Activated CD4-positive, alpha-beta memory T cell treated with anti-CD3 and anti-CD28 coated beads for 36 hours (primary cell): ENCODE results near the gene GCN1. TPM values are rescaled to one million over a fixed set of nuclear protein-coding genes. Genes with fewer than 3 reads are reported as not detected.
A peak's percentile ranks its signal among the peaks of the same experiment; 100 is the strongest.

Experiments used
- CTCF ChIA-PET: fragments of 350-600 bp; sonication (Branson Sonifier 250); formaldehyde crosslinking; loops from one replicate; lab custom pipeline; 2021; ENCODE audit warnings: antibody characterized with exemption, inconsistent platforms; lab: Charles Lee
- POLR2A ChIA-PET: fragments of 350-600 bp; sonication (Branson Sonifier 250); formaldehyde crosslinking; loops from one replicate; lab custom pipeline; 2021; ENCODE audit warnings: antibody characterized with exemption; lab: Charles Lee
- DNase-seq: peaks from one replicate; pipeline ENCODE4 v3.0.0-alpha.2; 2020
- H3K27ac Mint-ChIP-seq: one replicate; pipeline ENCODE4 v1.8.0; 2021; ENCODE audit warnings: mixed read lengths
- H3K27me3 Mint-ChIP-seq: one replicate; pipeline ENCODE4 v1.8.0; 2021; ENCODE audit warnings: mixed read lengths
- H3K36me3 Mint-ChIP-seq: one replicate; pipeline ENCODE4 v1.8.0; 2021; ENCODE audit warnings: mixed read lengths
- H3K4me1 Mint-ChIP-seq: one replicate; pipeline ENCODE4 v1.8.0; 2021; ENCODE audit warnings: low read depth, mixed read lengths
- H3K4me3 Mint-ChIP-seq: one replicate; pipeline ENCODE4 v1.8.0; 2021; ENCODE audit warnings: mild to moderate bottlenecking, mixed read lengths
- H3K9me3 Mint-ChIP-seq: one replicate; pipeline ENCODE4 v1.8.0; 2021; ENCODE audit warnings: mixed read lengths
- intact Hi-C: fragments of 100-400 bp; cut with micrococcal nuclease; formaldehyde crosslinking; loops from one replicate; pipeline ENCODE4 v1.15.1; 2023
- total RNA-seq, 2 experiments: library from RNA; stranded (reverse); gene quantifications; one replicate each; pipeline ENCODE4 v1.2.3, GENCODE V29; 2021

GCN1 gene
- total RNA-seq, 2 experiments from 2014 or later: 121 TPM

- POLR2A ChIA-PET: interaction anchor here (0.8 to 10.6 kb wide), 5 partner anchors 11 to 171 kb away, joined by 4 to 131 read pairs (median 13); partner anchors contain the start of genes RNU4-1, RNU4-2 and RPLP0
- Mint-ChIP-seq H3K36me3 (peaks cover 11% of the 10 kb centered on the region), H3K4me3 (peak overlapping the region; percentile 20), H3K27me3 (no peaks in the 10 kb centered on the region), H3K9me3 (no peaks in the 10 kb centered on the region), H3K4me1 (peaks cover 72% of the 10 kb centered on the region), H3K27ac (peak overlapping the region; percentile 55)
- CTCF ChIA-PET: interaction anchor here (1.3 to 2.2 kb wide), 2 partner anchors 80 to 114 kb away, joined by 3 to 9 read pairs; partner anchors contain the start of gene RPLP0
- no peak for DNase-seq
- intact Hi-C loops: no loop called here
Observed at GRCh38 chr12:120121343-120121742, 73.2 kb downstream of the GCN1 start.

GRCh38 chr12:120119271-120119973, 75.1 kb downstream of the GCN1 start:
- Mint-ChIP-seq H3K27me3 (no peaks in the 10 kb centered on the region), H3K9me3 (no peaks in the 10 kb centered on the region), H3K27ac (peak overlapping the region; percentile 77), H3K4me1 (peaks cover 70% of the 10 kb centered on the region), H3K36me3 (peaks cover 18% of the 10 kb centered on the region), H3K4me3 (peak overlapping the region; percentile 47)
- POLR2A ChIA-PET: interaction anchor here (0.6 to 10.6 kb wide), 11 partner anchors 8 to 173 kb away, joined by 3 to 131 read pairs (median 8); partner anchors contain the start of genes BICDL1, RNU4-1, RNU4-2 and RPLP0
- intact Hi-C loops: loop anchor here (1.0 to 5.0 kb wide), 7 partner anchors 32 to 173 kb away; partner anchors contain the start of genes BICDL1, RNU4-1 and RPLP0
- DNase-seq: peak; percentile 73
- CTCF ChIA-PET: interaction anchor here (1.2 to 2.4 kb wide), 4 partner anchors 32 to 146 kb away, joined by 3 to 14 read pairs (median 7); partner anchors contain the start of genes PXN and RPLP0

- intact Hi-C loops: loop anchor here (1.0 to 5.0 kb wide), 8 partner anchors 8 to 174 kb away; partner anchors contain the start of genes BICDL1, RNU4-1 and RPLP0
- H3K9me3 Mint-ChIP-seq: no peaks in the 10 kb centered on the region
- H3K4me3 Mint-ChIP-seq: peak overlapping the region; percentile 88
- no peak for DNase-seq
- H3K27me3 Mint-ChIP-seq: no peaks in the 10 kb centered on the region
- POLR2A ChIA-PET: interaction anchor here (0.9 to 10.6 kb wide), 12 partner anchors 9 to 174 kb away, joined by 3 to 131 read pairs (median 10); partner anchors contain the start of genes BICDL1, RNU4-1, RNU4-2 and RPLP0
- peaks cover 65% of the 10 kb centered on the region for H3K4me1 Mint-ChIP-seq
- peaks cover 25% of the 10 kb centered on the region for H3K36me3 Mint-ChIP-seq
- CTCF ChIA-PET: interaction anchor here (1.2 to 4.0 kb wide), 4 partner anchors 9 to 112 kb away, joined by 4 to 18 read pairs (median 12); partner anchors contain the start of gene RPLP0
- peak overlapping the region; percentile 89 for H3K27ac Mint-ChIP-seq
Observed at GRCh38 chr12:120118321-120119061, 76.0 kb downstream of the GCN1 start.

GRCh38 chr12:120117961-120118320, 76.6 kb downstream of the GCN1 start:
- H3K4me1 Mint-ChIP-seq: peaks cover 63% of the 10 kb centered on the region
- intact Hi-C loops: loop anchor here (1.0 to 5.0 kb wide), 3 partner anchors 8 to 175 kb away; partner anchors contain the start of gene RNU4-1
- H3K9me3 Mint-ChIP-seq: no peaks in the 10 kb centered on the region
- peaks cover 28% of the 10 kb centered on the region for H3K36me3 Mint-ChIP-seq
- no peaks in the 10 kb centered on the region for H3K27me3 Mint-ChIP-seq
- peak overlapping the region; percentile 88 for H3K4me3 Mint-ChIP-seq
- POLR2A ChIA-PET: interaction anchor here (0.9 to 10.6 kb wide), 12 partner anchors 9 to 174 kb away, joined by 3 to 131 read pairs (median 10); partner anchors contain the start of genes RNU4-1, RNU4-2 and RPLP0
- peak overlapping the region; percentile 89 for H3K27ac Mint-ChIP-seq
- CTCF ChIA-PET: interaction anchor here (1.2 to 4.0 kb wide), 5 partner anchors 9 to 111 kb away, joined by 4 to 18 read pairs (median 14); partner anchors contain the start of gene RPLP0
- no peak for DNase-seq

- peak overlapping the region; percentile 89 for H3K27ac Mint-ChIP-seq
- peaks cover 30% of the 10 kb centered on the region for H3K36me3 Mint-ChIP-seq
- H3K9me3 Mint-ChIP-seq: no peaks in the 10 kb centered on the region
- no peaks in the 10 kb centered on the region for H3K27me3 Mint-ChIP-seq
- H3K4me3 Mint-ChIP-seq: peak overlapping the region; percentile 88
- CTCF ChIA-PET: interaction anchor here (1.1 to 4.0 kb wide), 3 partner anchors 30 to 128 kb away, joined by 7 to 18 read pairs (median 16); partner anchors contain the start of genes BICDL1 and RPLP0
- POLR2A ChIA-PET: interaction anchor here (0.9 to 10.6 kb wide), 14 partner anchors 10 to 175 kb away, joined by 3 to 131 read pairs (median 10); partner anchors contain the start of genes BICDL1, RNU4-1, RNU4-2 and RPLP0
- DNase-seq: peak; percentile 98
- intact Hi-C loops: loop anchor here (1.0 to 5.0 kb wide), 2 partner anchors 145 to 321 kb away; partner anchors contain the start of gene COX6A1
- H3K4me1 Mint-ChIP-seq: peaks cover 67% of the 10 kb centered on the region
Observed at GRCh38 chr12:120116792-120117651, 77.5 kb downstream of the GCN1 start.

GRCh38 chr12:120116441-120116791, 78.1 kb downstream of the GCN1 start, which contains the start of gene RAB35:
RAB35 (minus strand) TSS chr12:120116753; CDS start chr12:120116650, 103 bp downstream.
- Mint-ChIP-seq H3K36me3 (peaks cover 30% of the 10 kb centered on the region), H3K4me1 (peaks cover 65% of the 10 kb centered on the region), H3K9me3 (no peaks in the 10 kb centered on the region), H3K4me3 (peak within 1 kb of the TSS; percentile 92), H3K27me3 (no peaks in the 10 kb centered on the region), H3K27ac (peak within 1 kb of the TSS; percentile 90)
- no peak for DNase-seq
- ChIA-PET CTCF (interaction anchor here (1.1 to 4.0 kb wide), 3 partner anchors 29 to 127 kb away, joined by 7 to 18 read pairs (median 16); partner anchors contain the start of genes BICDL1 and RPLP0), POLR2A (interaction anchor here (1.1 to 10.6 kb wide), 12 partner anchors 11 to 175 kb away, joined by 3 to 131 read pairs (median 10); partner anchors contain the start of genes BICDL1, RNU4-2 and RPLP0)
- intact Hi-C loops: loop anchor here (1.0 to 5.0 kb wide), 2 partner anchors 146 to 322 kb away; partner anchors contain the start of gene COX6A1

- peak overlapping the region; percentile 90 for H3K27ac Mint-ChIP-seq
- peak overlapping the region; percentile 92 for H3K4me3 Mint-ChIP-seq
- no peaks in the 10 kb centered on the region for H3K27me3 Mint-ChIP-seq
- DNase-seq: peak; percentile 65
- peaks cover 65% of the 10 kb centered on the region for H3K4me1 Mint-ChIP-seq
- H3K36me3 Mint-ChIP-seq: peaks cover 30% of the 10 kb centered on the region
- intact Hi-C loops: loop anchor here (1.0 to 5.0 kb wide), 2 partner anchors 146 to 322 kb away; partner anchors contain the start of gene COX6A1
- ChIA-PET POLR2A (interaction anchor here (0.6 to 10.6 kb wide), 12 partner anchors 7 to 176 kb away, joined by 3 to 131 read pairs (median 10); partner anchors contain the start of genes BICDL1, RNU4-2 and RPLP0), CTCF (interaction anchor here (3.1 to 4.0 kb wide), 2 partner anchors 29 to 86 kb away, joined by 16 to 18 read pairs; partner anchors contain the start of gene RPLP0)
- H3K9me3 Mint-ChIP-seq: no peaks in the 10 kb centered on the region
Observed at GRCh38 chr12:120115692-120116440, 78.6 kb downstream of the GCN1 start.

- H3K36me3 Mint-ChIP-seq: peaks cover 32% of the 10 kb centered on the region
- H3K4me1 Mint-ChIP-seq: peaks cover 67% of the 10 kb centered on the region
- intact Hi-C loops: loop anchor here (5.0 kb wide), 1 partner anchor 147 kb away; no protein-coding TSS in a partner anchor
- ChIA-PET POLR2A (interaction anchor here (1.0 to 10.6 kb wide), 6 partner anchors 8 to 177 kb away, joined by 3 to 131 read pairs (median 6); partner anchors contain the start of genes RNU4-2 and RPLP0), CTCF (interaction anchor here (3.1 to 4.0 kb wide), 2 partner anchors 28 to 87 kb away, joined by 16 to 18 read pairs; partner anchors contain the start of gene RPLP0)
- peak; percentile 28 for DNase-seq
- no peaks in the 10 kb centered on the region for H3K9me3 Mint-ChIP-seq
- H3K27ac Mint-ChIP-seq: peak overlapping the region; percentile 90
- no peaks in the 10 kb centered on the region for H3K27me3 Mint-ChIP-seq
- H3K4me3 Mint-ChIP-seq: peak overlapping the region; percentile 92
Observed at GRCh38 chr12:120115066-120115465, 79.4 kb downstream of the GCN1 start.
